Prostate gland (tissue), 2 donors: ENCODE measurements around the gene PIK3R6.

Experiments used
- CTCF ChIP-seq, 4 experiments: fragments of 200-600 bp in 2 of 4; fragments of 450-650 bp in 2 of 4; sonication (generic) in 2 of 4; IDR thresholded peaks; 1 replicate in 3 of 4; 2 replicates in 1 of 4; pipeline ENCODE4 v1.5.1; 2016 to 2019; ENCODE audit warnings: antibody characterized with exemption in 4 of 4, mild to moderate bottlenecking in 2 of 4, moderate library complexity in 2 of 4
- POLR2AphosphoS5 ChIP-seq: sonication (generic); formaldehyde crosslinking; IDR thresholded peaks from one replicate; pipeline ENCODE4 v1.6.1; 2017; ENCODE audit warnings: antibody characterized with exemption

DNA sequence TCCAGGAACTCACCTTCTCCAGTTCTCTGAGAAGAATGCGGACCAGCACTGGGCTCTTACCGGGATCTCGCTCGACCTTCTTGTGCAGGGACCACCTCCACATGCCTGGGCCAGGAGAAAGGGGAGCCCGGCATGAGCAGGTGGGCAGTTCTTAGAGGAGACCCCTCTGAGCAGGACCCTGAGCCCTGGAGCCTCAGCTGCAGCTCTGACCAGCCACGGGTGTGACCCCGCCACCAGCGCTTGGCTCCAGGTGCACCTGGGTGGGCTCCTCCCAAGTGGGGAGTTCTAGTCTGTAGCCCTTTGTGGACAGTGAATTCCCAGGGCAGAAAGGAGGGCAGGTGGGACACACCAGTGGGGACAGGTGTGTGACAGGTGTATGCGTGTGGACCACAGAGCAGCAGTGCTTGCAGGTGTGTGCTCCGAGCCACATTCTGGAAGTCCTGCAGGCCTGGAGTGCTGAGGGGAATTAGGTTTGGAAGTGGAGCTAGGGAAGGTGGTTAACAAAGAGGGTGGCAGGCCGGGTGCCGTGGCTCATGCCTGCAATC is 28.9 kb downstream of the PIK3R6 start:
- TF ChIP-seq CTCF (IDR thresholded peaks at IDR 0.05) (no peak), POLR2AphosphoS5 (no peak)
